GM12878 (cell line): ENCODE data around the gene BHLHE23.

ENCODE experiments used
- CHD2 ChIP-seq: IDR thresholded peaks from 2 replicates; pipeline ENCODE4 v1.6.1; 2011; ENCODE audit warnings: low read depth, low read length, improper control_type of control experiment, borderline replicate concordance
- EP300 ChIP-seq, 2 experiments: fragments of 150-350 bp in 1 of 2; IDR thresholded peaks; 2 replicates each; pipeline ENCODE4 v1.6.1; 2011 to 2012; ENCODE audit warnings: low read depth in 2 of 2, low read length in 2 of 2, borderline replicate concordance in 1 of 2, improper control_type of control experiment in 1 of 2, inconsistent platforms in 1 of 2; ENCODE audit not compliant: control insufficient read depth in 1 of 2
- MTA3 ChIP-seq: IDR thresholded peaks from 2 replicates; pipeline ENCODE4 v1.6.1; 2012; ENCODE audit warnings: low read length, inconsistent platforms, borderline replicate concordance
- PML ChIP-seq: IDR thresholded peaks from 2 replicates; pipeline ENCODE4 v1.6.1; 2012; ENCODE audit warnings: low read length, inconsistent platforms
- POLR2AphosphoS2 ChIP-seq: IDR thresholded peaks from 2 replicates; pipeline ENCODE4 v1.6.1; 2011; ENCODE audit warnings: low read depth, mild to moderate bottlenecking, low read length, improper control_type of control experiment, moderate library complexity
- TAF1 ChIP-seq: IDR thresholded peaks from 2 replicates; pipeline ENCODE4 v1.6.1; 2011; ENCODE audit warnings: mild to moderate bottlenecking, low read depth, low read length, borderline replicate concordance
- TF ChIP-seq, protein P1 (sequence below): IDR thresholded peaks from 2 replicates; pipeline ENCODE4 v1.6.1; 2011; ENCODE audit warnings: low read depth, low read length, improper control_type of control experiment, borderline replicate concordance
- TF ChIP-seq, protein P2 (sequence below): fragments of 450-650 bp; IDR thresholded peaks from 2 replicates; pipeline ENCODE4 v1.6.1; 2017; ENCODE audit warnings: mild to moderate bottlenecking, moderate library complexity

GRCh38 chr20:62980970-62981369 is 25.8 kb downstream of the BHLHE23 start:
- TF ChIP-seq TAF1 (no peak), EP300 (IDR thresholded peaks at IDR 0.05; ENCODE audit: borderline replicate concordance in 1 of 2, control insufficient read depth in 1 of 2, low read depth in 2 of 2, low read length in 2 of 2) (no peak), CHD2 (no peak), MTA3 (no peak), PML (no peak), POLR2AphosphoS2 (no peak)
- TF ChIP-seq, protein P1, sequence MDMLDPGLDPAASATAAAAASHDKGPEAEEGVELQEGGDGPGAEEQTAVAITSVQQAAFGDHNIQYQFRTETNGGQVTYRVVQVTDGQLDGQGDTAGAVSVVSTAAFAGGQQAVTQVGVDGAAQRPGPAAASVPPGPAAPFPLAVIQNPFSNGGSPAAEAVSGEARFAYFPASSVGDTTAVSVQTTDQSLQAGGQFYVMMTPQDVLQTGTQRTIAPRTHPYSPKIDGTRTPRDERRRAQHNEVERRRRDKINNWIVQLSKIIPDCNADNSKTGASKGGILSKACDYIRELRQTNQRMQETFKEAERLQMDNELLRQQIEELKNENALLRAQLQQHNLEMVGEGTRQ, result no peak
- TF ChIP-seq, protein P2, sequence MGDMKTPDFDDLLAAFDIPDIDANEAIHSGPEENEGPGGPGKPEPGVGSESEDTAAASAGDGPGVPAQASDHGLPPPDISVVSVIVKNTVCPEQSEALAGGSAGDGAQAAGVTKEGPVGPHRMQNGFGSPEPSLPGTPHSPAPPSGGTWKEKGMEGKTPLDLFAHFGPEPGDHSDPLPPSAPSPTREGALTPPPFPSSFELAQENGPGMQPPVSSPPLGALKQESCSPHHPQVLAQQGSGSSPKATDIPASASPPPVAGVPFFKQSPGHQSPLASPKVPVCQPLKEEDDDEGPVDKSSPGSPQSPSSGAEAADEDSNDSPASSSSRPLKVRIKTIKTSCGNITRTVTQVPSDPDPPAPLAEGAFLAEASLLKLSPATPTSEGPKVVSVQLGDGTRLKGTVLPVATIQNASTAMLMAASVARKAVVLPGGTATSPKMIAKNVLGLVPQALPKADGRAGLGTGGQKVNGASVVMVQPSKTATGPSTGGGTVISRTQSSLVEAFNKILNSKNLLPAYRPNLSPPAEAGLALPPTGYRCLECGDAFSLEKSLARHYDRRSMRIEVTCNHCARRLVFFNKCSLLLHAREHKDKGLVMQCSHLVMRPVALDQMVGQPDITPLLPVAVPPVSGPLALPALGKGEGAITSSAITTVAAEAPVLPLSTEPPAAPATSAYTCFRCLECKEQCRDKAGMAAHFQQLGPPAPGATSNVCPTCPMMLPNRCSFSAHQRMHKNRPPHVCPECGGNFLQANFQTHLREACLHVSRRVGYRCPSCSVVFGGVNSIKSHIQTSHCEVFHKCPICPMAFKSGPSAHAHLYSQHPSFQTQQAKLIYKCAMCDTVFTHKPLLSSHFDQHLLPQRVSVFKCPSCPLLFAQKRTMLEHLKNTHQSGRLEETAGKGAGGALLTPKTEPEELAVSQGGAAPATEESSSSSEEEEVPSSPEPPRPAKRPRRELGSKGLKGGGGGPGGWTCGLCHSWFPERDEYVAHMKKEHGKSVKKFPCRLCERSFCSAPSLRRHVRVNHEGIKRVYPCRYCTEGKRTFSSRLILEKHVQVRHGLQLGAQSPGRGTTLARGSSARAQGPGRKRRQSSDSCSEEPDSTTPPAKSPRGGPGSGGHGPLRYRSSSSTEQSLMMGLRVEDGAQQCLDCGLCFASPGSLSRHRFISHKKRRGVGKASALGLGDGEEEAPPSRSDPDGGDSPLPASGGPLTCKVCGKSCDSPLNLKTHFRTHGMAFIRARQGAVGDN, result no peak
